Measurements from ENCODE around the gene OLFML2A.

Gene OLFML2A

GRCh38 chr9:124800306-124801259, 23.6 kb downstream of the OLFML2A start:
- Histone ChIP-seq H3K27ac (ENCODE audit: insufficient read depth in 1 of 2, low read depth in 1 of 2, low read length in 2 of 2, poor library complexity in 1 of 2, severe bottlenecking in 2 of 2) (no peak overlapping the region), H3K9me3 (ENCODE audit: control extremely low read depth in 1 of 5, control insufficient read depth in 4 of 5, insufficient read depth in 2 of 5, low read depth in 1 of 5, low read length in 4 of 5) (no peaks in the 10 kb centered on the region), H3K4me1 (ENCODE audit: control extremely low read depth in 1 of 4, control insufficient read depth in 4 of 4, insufficient read depth in 4 of 4, low read length in 3 of 4) (peaks cover 0 to 51% (median 27%) of the 10 kb centered on the region in 4 experiments), H3K36me3 (ENCODE audit: control insufficient read depth in 4 of 4, insufficient read depth in 4 of 4, low read length in 3 of 4) (no peaks in the 10 kb centered on the region), H3K4me3 (ENCODE audit: control insufficient read depth in 1 of 7, extremely low read depth in 1 of 7, insufficient read depth in 4 of 7, low read depth in 2 of 7, low read length in 6 of 7) (peak overlapping the region in 2 of 7 experiments; percentile 8 to 58), H3K27me3 (replicated peaks in 2 of 5; ENCODE audit: control insufficient read depth in 4 of 5, insufficient read depth in 5 of 5, low read length in 4 of 5) (no peaks in the 10 kb centered on the region)
- CTCF ChIA-PET, result interaction anchor here (0.7 to 10.3 kb wide), 6 partner anchors 11 to 56 kb away, joined by 3 to 83 read pairs (median 6); partner anchors contain the start of genes OLFML2A and WDR38
- peak; percentile 55 to 79 (median 64) for DNase-seq
- 15% methylated on average over 10 of the region's 15 CpGs for WGBS (ENCODE audit: insufficient coverage)
- POLR2A ChIA-PET, result interaction anchor here (1.0 kb wide), 1 partner anchor 29 kb away, joined by 3 read pairs; the partner anchor contains the start of gene NR6A1

- Histone ChIP-seq H3K27ac (ENCODE audit: insufficient read depth in 1 of 2, low read depth in 1 of 2, low read length in 2 of 2, poor library complexity in 1 of 2, severe bottlenecking in 2 of 2) (no peak overlapping the region), H3K9me3 (ENCODE audit: control extremely low read depth in 1 of 5, control insufficient read depth in 4 of 5, insufficient read depth in 2 of 5, low read depth in 1 of 5, low read length in 4 of 5) (no peaks in the 10 kb centered on the region), H3K4me1 (ENCODE audit: control extremely low read depth in 1 of 4, control insufficient read depth in 4 of 4, insufficient read depth in 4 of 4, low read length in 3 of 4) (peaks cover 0 to 43% (median 20%) of the 10 kb centered on the region in 4 experiments), H3K36me3 (ENCODE audit: control insufficient read depth in 4 of 4, insufficient read depth in 4 of 4, low read length in 3 of 4) (no peaks in the 10 kb centered on the region), H3K4me3 (ENCODE audit: control insufficient read depth in 1 of 7, extremely low read depth in 1 of 7, insufficient read depth in 4 of 7, low read depth in 2 of 7, low read length in 6 of 7) (no peak overlapping the region), H3K27me3 (replicated peaks in 2 of 5; ENCODE audit: control insufficient read depth in 4 of 5, insufficient read depth in 5 of 5, low read length in 4 of 5) (no peaks in the 10 kb centered on the region)
- DNase-seq, result no peak
- ChIA-PET CTCF (interaction anchor here (1.5 to 10.3 kb wide), 3 partner anchors 25 to 51 kb away, joined by 7 to 83 read pairs (median 19); partner anchors contain the start of genes OLFML2A and WDR38), POLR2A (interaction anchor here (1.0 kb wide), 1 partner anchor 30 kb away, joined by 3 read pairs; the partner anchor contains the start of gene NR6A1)
- 100% methylated on average over 3 of the region's 6 CpGs for WGBS (ENCODE audit: insufficient coverage)
These were observed 24.4 kb downstream of the OLFML2A start for GRCh38 chr9:124801356-124801755.

GRCh38 chr9:124802426-124802825, 25.5 kb downstream of the OLFML2A start:
- CTCF ChIA-PET, result interaction anchor here (0.8 to 10.3 kb wide), 3 partner anchors 9 to 26 kb away, joined by 3 to 83 read pairs (median 3); partner anchors contain the start of gene OLFML2A
- H3K27ac ChIP-seq (ENCODE audit: insufficient read depth in 1 of 2, low read depth in 1 of 2, low read length in 2 of 2, poor library complexity in 1 of 2, severe bottlenecking in 2 of 2), result no peak overlapping the region
- no peaks in the 10 kb centered on the region for H3K9me3 ChIP-seq (ENCODE audit: control extremely low read depth in 1 of 5, control insufficient read depth in 4 of 5, insufficient read depth in 2 of 5, low read depth in 1 of 5, low read length in 4 of 5)
- no peaks in the 10 kb centered on the region for H3K27me3 ChIP-seq (replicated peaks in 2 of 5; ENCODE audit: control insufficient read depth in 4 of 5, insufficient read depth in 5 of 5, low read length in 4 of 5)
- POLR2A ChIA-PET, result no interaction called here
- no peak for DNase-seq
- H3K4me1 ChIP-seq (ENCODE audit: control extremely low read depth in 1 of 4, control insufficient read depth in 4 of 4, insufficient read depth in 4 of 4, low read length in 3 of 4), result peaks cover 0 to 33% (median 13%) of the 10 kb centered on the region in 4 experiments
- 50% methylated on average over 2 of the region's 3 CpGs for WGBS (ENCODE audit: insufficient coverage)
- H3K4me3 ChIP-seq (ENCODE audit: control insufficient read depth in 1 of 7, extremely low read depth in 1 of 7, insufficient read depth in 4 of 7, low read depth in 2 of 7, low read length in 6 of 7), result no peak overlapping the region
- no peaks in the 10 kb centered on the region for H3K36me3 ChIP-seq (ENCODE audit: control insufficient read depth in 4 of 4, insufficient read depth in 4 of 4, low read length in 3 of 4)

- WGBS (ENCODE audit: insufficient coverage), result 76% methylated on average over 2 of the region's 8 CpGs
- DNase-seq, result no peak
- Histone ChIP-seq H3K4me1 (ENCODE audit: control extremely low read depth in 1 of 4, control insufficient read depth in 4 of 4, insufficient read depth in 4 of 4, low read length in 3 of 4) (peaks cover 0 to 26% (median 9%) of the 10 kb centered on the region in 4 experiments), H3K9me3 (ENCODE audit: control extremely low read depth in 1 of 5, control insufficient read depth in 4 of 5, insufficient read depth in 2 of 5, low read depth in 1 of 5, low read length in 4 of 5) (no peaks in the 10 kb centered on the region), H3K27me3 (replicated peaks in 2 of 5; ENCODE audit: control insufficient read depth in 4 of 5, insufficient read depth in 5 of 5, low read length in 4 of 5) (no peaks in the 10 kb centered on the region), H3K36me3 (ENCODE audit: control insufficient read depth in 4 of 4, insufficient read depth in 4 of 4, low read length in 3 of 4) (no peaks in the 10 kb centered on the region), H3K27ac (ENCODE audit: insufficient read depth in 1 of 2, low read depth in 1 of 2, low read length in 2 of 2, poor library complexity in 1 of 2, severe bottlenecking in 2 of 2) (no peak overlapping the region), H3K4me3 (ENCODE audit: control insufficient read depth in 1 of 7, extremely low read depth in 1 of 7, insufficient read depth in 4 of 7, low read depth in 2 of 7, low read length in 6 of 7) (no peak overlapping the region)
- ChIA-PET CTCF (interaction anchor here (1.3 kb wide), 1 partner anchor 15 kb away, joined by 3 read pairs; no protein-coding TSS in a partner anchor), POLR2A (no interaction called here)
These were observed 27.0 kb downstream of the OLFML2A start for GRCh38 chr9:124803911-124804310.

GRCh38 chr9:124805186-124805585, 28.3 kb downstream of the OLFML2A start:
- H3K4me3 ChIP-seq (ENCODE audit: control insufficient read depth in 1 of 7, extremely low read depth in 1 of 7, insufficient read depth in 4 of 7, low read depth in 2 of 7, low read length in 6 of 7), result no peak overlapping the region
- ChIA-PET CTCF (no interaction called here), POLR2A (no interaction called here)
- WGBS (ENCODE audit: insufficient coverage), result 100% methylated on average over 2 of the region's 4 CpGs
- no peaks in the 10 kb centered on the region for H3K36me3 ChIP-seq (ENCODE audit: control insufficient read depth in 4 of 4, insufficient read depth in 4 of 4, low read length in 3 of 4)
- DNase-seq, result no peak
- H3K4me1 ChIP-seq (ENCODE audit: control extremely low read depth in 1 of 4, control insufficient read depth in 4 of 4, insufficient read depth in 4 of 4, low read length in 3 of 4), result peaks cover 0 to 13% (median 5%) of the 10 kb centered on the region in 4 experiments
- H3K27ac ChIP-seq (ENCODE audit: insufficient read depth in 1 of 2, low read depth in 1 of 2, low read length in 2 of 2, poor library complexity in 1 of 2, severe bottlenecking in 2 of 2), result no peak overlapping the region
- no peaks in the 10 kb centered on the region for H3K9me3 ChIP-seq (ENCODE audit: control extremely low read depth in 1 of 5, control insufficient read depth in 4 of 5, insufficient read depth in 2 of 5, low read depth in 1 of 5, low read length in 4 of 5)
- no peaks in the 10 kb centered on the region for H3K27me3 ChIP-seq (replicated peaks in 2 of 5; ENCODE audit: control insufficient read depth in 4 of 5, insufficient read depth in 5 of 5, low read length in 4 of 5)

- Histone ChIP-seq H3K4me3 (ENCODE audit: control insufficient read depth in 1 of 7, extremely low read depth in 1 of 7, insufficient read depth in 4 of 7, low read depth in 2 of 7, low read length in 6 of 7) (no peak overlapping the region), H3K4me1 (ENCODE audit: control extremely low read depth in 1 of 4, control insufficient read depth in 4 of 4, insufficient read depth in 4 of 4, low read length in 3 of 4) (peaks cover 0 to 3% (median 0%) of the 10 kb centered on the region in 4 experiments), H3K36me3 (ENCODE audit: control insufficient read depth in 4 of 4, insufficient read depth in 4 of 4, low read length in 3 of 4) (no peaks in the 10 kb centered on the region), H3K27ac (ENCODE audit: insufficient read depth in 1 of 2, low read depth in 1 of 2, low read length in 2 of 2, poor library complexity in 1 of 2, severe bottlenecking in 2 of 2) (no peak overlapping the region), H3K9me3 (ENCODE audit: control extremely low read depth in 1 of 5, control insufficient read depth in 4 of 5, insufficient read depth in 2 of 5, low read depth in 1 of 5, low read length in 4 of 5) (no peaks in the 10 kb centered on the region), H3K27me3 (replicated peaks in 2 of 5; ENCODE audit: control insufficient read depth in 4 of 5, insufficient read depth in 5 of 5, low read length in 4 of 5) (no peaks in the 10 kb centered on the region)
- ChIA-PET POLR2A (no interaction called here), CTCF (interaction anchor here (1.1 to 1.7 kb wide), 4 partner anchors 11 to 44 kb away, joined by 3 to 5 read pairs (median 4); no protein-coding TSS in a partner anchor)
- no peak for DNase-seq
- over 99% methylated on average over 12 of the region's 12 CpGs for WGBS (ENCODE audit: insufficient coverage)
These were observed 31.5 kb downstream of the OLFML2A start for GRCh38 chr9:124808246-124808956.
